IMR-90 (cell line): Measurements from ENCODE around the gene TARS3. TPM values are rescaled to one million over a fixed set of nuclear protein-coding genes. Genes with fewer than 3 reads are reported as not detected.

Experiments
- ATAC-seq: fragments of 200-7000 bp; cut with Tn5 transposase; 2 replicates; pipeline ENCODE4 v1.9.1; 2020; ENCODE audit warnings: low read depth, mild to moderate bottlenecking, moderate library complexity
- BruUV-seq: library from RNA; stranded (reverse); fragments of 400-500 nt; replicated peaks from 2 replicates; lab custom pipeline; 2021; lab: Mats Ljungman, UMichigan
- CTCF ChIA-PET: fragments of 300-600 bp; formaldehyde crosslinking; extraction: SDS; loops from one replicate; lab custom pipeline; 2021; ENCODE audit warnings: antibody characterized with exemption; lab: Yijun Ruan, JAX
- POLR2A ChIA-PET: fragments of 300-600 bp; sonication (Branson Sonifier 250); formaldehyde crosslinking; loops from one replicate; lab custom pipeline; 2022; ENCODE audit warnings: antibody characterized with exemption; ENCODE audit not compliant: unreplicated experiment; lab: Charles Lee
- DNase-seq: peaks from one replicate; pipeline ENCODE4 v3.0.0; 2013
- H2AFZ ChIP-seq: replicated peaks from 2 replicates; pipeline ENCODE3; 2013; ENCODE audit warnings: low read length, mild to moderate bottlenecking; ENCODE audit not compliant: poor library complexity
- H2AK5ac ChIP-seq: 2 replicates; pipeline ENCODE4 v1.6.1; 2013; ENCODE audit warnings: low read depth, low read length, inconsistent platforms
- H2AK9ac ChIP-seq: replicated peaks from 2 replicates; pipeline ENCODE3; 2013; ENCODE audit warnings: mild to moderate bottlenecking, low read depth, low read length, moderate library complexity; ENCODE audit not compliant: poor library complexity
- H2BK120ac ChIP-seq: 2 replicates; pipeline ENCODE4 v1.6.1; 2013; ENCODE audit warnings: low read depth, low read length, inconsistent platforms
- H2BK15ac ChIP-seq: 3 replicates; pipeline ENCODE4 v1.6.1; 2013; ENCODE audit warnings: low read depth, low read length, inconsistent platforms
- H2BK20ac ChIP-seq: 2 replicates; pipeline ENCODE4 v1.6.1; 2013; ENCODE audit warnings: low read depth, mild to moderate bottlenecking, inconsistent platforms, low read length, moderate library complexity
- H2BK5ac ChIP-seq: 2 replicates; pipeline ENCODE4 v1.6.1; 2013; ENCODE audit warnings: mild to moderate bottlenecking, low read depth, low read length, inconsistent platforms; ENCODE audit not compliant: poor library complexity, severe bottlenecking
- H3K14ac ChIP-seq: replicated peaks from 2 replicates; pipeline ENCODE4 v1.6.1; 2013; ENCODE audit warnings: low read depth, low read length, inconsistent platforms
- H3K18ac ChIP-seq: 2 replicates; pipeline ENCODE4 v1.6.1; 2013; ENCODE audit warnings: low read depth, low read length, control low read depth
- H3K23ac ChIP-seq: 2 replicates; pipeline ENCODE4 v1.6.1; 2013; ENCODE audit warnings: low read depth, low read length, inconsistent platforms
- H3K27ac ChIP-seq: 2 replicates; pipeline ENCODE4 v1.5.1; 2013; ENCODE audit warnings: mild to moderate bottlenecking, control low read depth, low read length; ENCODE audit not compliant: insufficient read depth
- H3K27me3 ChIP-seq: 2 replicates; pipeline ENCODE4 v1.6.1; 2013; ENCODE audit warnings: low read length; ENCODE audit not compliant: control insufficient read depth, insufficient read depth
- H3K36me3 ChIP-seq: 2 replicates; pipeline ENCODE4 v1.6.1; 2013; ENCODE audit warnings: low read length, mixed read lengths; ENCODE audit not compliant: control insufficient read depth, insufficient read depth
- H3K4ac ChIP-seq: 2 replicates; pipeline ENCODE4 v1.6.1; 2013; ENCODE audit warnings: low read depth, low read length, inconsistent platforms
- H3K4me1 ChIP-seq: 2 replicates; pipeline ENCODE4 v1.6.1; 2013; ENCODE audit warnings: low read length, mixed read lengths; ENCODE audit not compliant: control insufficient read depth, insufficient read depth
- H3K4me2 ChIP-seq: 2 replicates; pipeline ENCODE4 v1.6.1; 2013; ENCODE audit warnings: low read depth, mild to moderate bottlenecking, control low read depth, low read length, moderate library complexity
- H3K4me3 ChIP-seq: 2 replicates; pipeline ENCODE4 v1.5.1; 2013; ENCODE audit warnings: low read depth, mild to moderate bottlenecking, control low read depth, low read length, moderate library complexity; ENCODE audit not compliant: insufficient read depth
- H3K56ac ChIP-seq: 2 replicates; pipeline ENCODE4 v1.6.1; 2013; ENCODE audit warnings: low read length, inconsistent platforms; ENCODE audit not compliant: insufficient read depth; ENCODE audit errors: extremely low read depth
- H3K79me1 ChIP-seq, 2 experiments: 2 replicates each; pipeline ENCODE4 v1.6.1; 2013; ENCODE audit warnings: low read length in 2 of 2, inconsistent platforms in 1 of 2, low read depth in 1 of 2
- H3K9ac ChIP-seq: 2 replicates; pipeline ENCODE4 v1.6.1; 2013; ENCODE audit warnings: low read depth, low read length, control low read depth
- H3K9me1 ChIP-seq: 2 replicates; pipeline ENCODE4 v1.6.1; 2013; ENCODE audit warnings: low read length, inconsistent platforms; ENCODE audit not compliant: insufficient read depth
- H3K9me3 ChIP-seq: 2 replicates; pipeline ENCODE4 v1.6.1; 2013; ENCODE audit warnings: low read length; ENCODE audit not compliant: control insufficient read depth, insufficient read depth
- H4K20me1 ChIP-seq: 2 replicates; pipeline ENCODE4 v1.6.1; 2013; ENCODE audit warnings: low read length, inconsistent platforms; ENCODE audit not compliant: insufficient read depth
- H4K5ac ChIP-seq: 2 replicates; pipeline ENCODE4 v1.6.1; 2013; ENCODE audit warnings: mild to moderate bottlenecking, low read depth, low read length, control low read depth
- H4K8ac ChIP-seq, 2 experiments: 2 replicates each; pipeline ENCODE4 v1.6.1; 2013; ENCODE audit warnings: low read depth in 2 of 2, low read length in 2 of 2, control low read depth in 1 of 2, inconsistent platforms in 1 of 2
- H4K91ac ChIP-seq: 2 replicates; pipeline ENCODE4 v1.6.1; 2013; ENCODE audit warnings: low read depth, low read length, inconsistent platforms; ENCODE audit not compliant: insufficient read depth
- BHLHE40 ChIP-seq: fragments of 150-350 bp; IDR thresholded peaks from 2 replicates; pipeline ENCODE4 v1.6.1; 2016; ENCODE audit warnings: mild to moderate bottlenecking, low read depth, low read length
- CEBPB ChIP-seq: IDR thresholded peaks from 2 replicates; pipeline ENCODE4 v1.6.1; 2012; ENCODE audit warnings: low read depth, low read length, improper control_type of control experiment
- CHD1 ChIP-seq: IDR thresholded peaks from 2 replicates; pipeline ENCODE4 v1.6.1; 2012; ENCODE audit warnings: low read depth, low read length, improper control_type of control experiment
- FOS ChIP-seq: fragments of 150-350 bp; IDR thresholded peaks from 2 replicates; pipeline ENCODE4 v1.6.1; 2016; ENCODE audit warnings: low read depth, low read length
- MAFK ChIP-seq: IDR thresholded peaks from 2 replicates; pipeline ENCODE4 v1.6.1; 2012; ENCODE audit warnings: low read depth, low read length, improper control_type of control experiment
- MXI1 ChIP-seq: IDR thresholded peaks from 2 replicates; pipeline ENCODE4 v1.6.1; 2012; ENCODE audit warnings: low read depth, mild to moderate bottlenecking, low read length, moderate library complexity, borderline replicate concordance
- NFE2L2 ChIP-seq: fragments of 150-350 bp; IDR thresholded peaks from 2 replicates; pipeline ENCODE4 v1.6.1; 2016; ENCODE audit warnings: low read depth, mild to moderate bottlenecking, low read length
- RAD21 ChIP-seq: IDR thresholded peaks from 2 replicates; pipeline ENCODE4 v1.6.1; 2012; ENCODE audit warnings: low read length, improper control_type of control experiment
- RCOR1 ChIP-seq: IDR thresholded peaks from 2 replicates; pipeline ENCODE4 v1.6.1; 2012; ENCODE audit warnings: mild to moderate bottlenecking, low read length, improper control_type of control experiment; ENCODE audit not compliant: insufficient replicate concordance
- RFX5 ChIP-seq: IDR thresholded peaks from 2 replicates; pipeline ENCODE4 v1.8.0; 2012; ENCODE audit warnings: low read depth, mild to moderate bottlenecking, low read length, moderate library complexity
- WGBS, 2 experiments: methylation state at CpG; one replicate each; pipeline versions ENCODE4 v1.1.5 to v1.1.7; 2013; ENCODE audit warnings: missing lambda C conversion rate in 2 of 2; ENCODE audit not compliant: insufficient read length in 1 of 2; ENCODE audit errors: extremely low coverage in 2 of 2; 5-methylcytosine and 5-hydroxymethylcytosine counted together
- dilution Hi-C: fragments of 300-500 bp; cut with HindIII; formaldehyde crosslinking; loops from one replicate; pipeline ENCODE4 v1.14.3; 2018; ENCODE audit warnings: low sequenced_read_pairs; ENCODE audit not compliant: unreplicated experiment
- in situ Hi-C: fragments of 300-500 bp; cut with MboI; formaldehyde crosslinking; loops from 3 replicates; pipeline ENCODE4 v1.14.3; 2019; ENCODE audit warnings: low sequenced_read_pairs, inconsistent platforms, mixed read lengths
- intact Hi-C: fragments of 100-400 bp; cut with micrococcal nuclease; formaldehyde crosslinking; loops from 2 replicates; pipeline ENCODE4 v1.10.0; 2022
- polyA plus RNA-seq, 3 experiments: library from polyadenylated mRNA; depleted of rRNA; stranded (reverse); fragments of >200 nt; gene quantifications; 2 replicates each; pipeline ENCODE4 v1.2.3, GENCODE V29; 2012; ENCODE audit warnings: low replicate concordance in 1 of 3
- total RNA-seq: library from RNA; depleted of rRNA; stranded (reverse); fragments of >200 nt; gene quantifications from 2 replicates; pipeline ENCODE4 v1.2.3, GENCODE V29; 2012
- TF ChIP-seq, protein P1 (sequence below): fragments of 150-350 bp; IDR thresholded peaks from 2 replicates; pipeline ENCODE4 v1.6.1; 2016; ENCODE audit warnings: low read depth, mild to moderate bottlenecking, low read length, moderate library complexity, borderline replicate concordance
- TF ChIP-seq, protein P2 (sequence below): fragments of 150-350 bp; IDR thresholded peaks from 2 replicates; pipeline ENCODE4 v1.6.1; 2017; ENCODE audit warnings: mild to moderate bottlenecking, antibody characterized with exemption, low read length, low read depth
- TF ChIP-seq, protein P3 (sequence below): conservative IDR thresholded peaks from 2 replicates; pipeline ENCODE4 v1.5.1; 2012; ENCODE audit warnings: mild to moderate bottlenecking, low read depth, low read length, improper control_type of control experiment

Gene TARS3
- total and polyA plus RNA-seq, 2 of the 4 experiments (the other 2 are of a cell fraction): 3.4 to 9.3 TPM

DNA sequence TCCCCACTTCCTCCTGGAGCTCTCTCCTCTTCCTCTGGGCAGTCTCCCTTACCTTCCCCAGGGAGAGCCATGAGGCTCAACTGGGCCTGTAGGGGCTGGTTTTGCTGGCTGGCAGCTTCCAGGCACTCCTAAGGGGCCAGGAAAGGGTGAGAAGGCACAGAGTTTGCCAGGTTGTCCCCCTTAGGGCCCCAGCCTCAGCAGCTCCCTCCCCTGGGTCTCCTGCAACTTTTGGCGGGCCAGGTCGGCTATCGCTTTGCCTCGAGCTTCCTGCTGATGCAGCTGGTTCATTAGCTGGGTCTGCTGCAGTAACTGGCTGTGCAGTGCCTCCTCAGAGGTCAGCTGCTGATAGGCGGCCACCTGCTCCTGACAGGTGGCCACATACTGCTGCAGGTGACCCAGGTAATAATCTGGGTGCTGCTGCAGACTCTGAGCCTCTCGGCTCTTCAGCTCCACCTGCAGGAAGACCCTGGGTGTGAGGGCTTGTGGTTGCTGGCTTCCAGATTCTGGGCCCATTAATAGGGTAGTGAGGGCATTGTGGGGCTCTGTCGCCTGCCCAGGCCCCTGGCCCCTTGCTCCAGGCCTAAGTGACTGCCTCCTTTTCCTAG, 49.3 kb upstream of the TARS3 start:
- no peak for ATAC-seq
- no CpG with 5 or more reads among the region's 7 CpGs for WGBS, 2 experiments
- no peaks in the 10 kb centered on the region for H3K9me3 ChIP-seq
- peaks cover 5% of the 10 kb centered on the region for H3K27me3 ChIP-seq
- H3K79me1 ChIP-seq: no peaks in the 10 kb centered on the region
- in situ Hi-C loops (no loop called here), intact Hi-C loops (no loop called here), dilution Hi-C loops (no loop called here)
- no peak overlapping the region for H2AFZ ChIP-seq
- H3K4ac ChIP-seq: no peak overlapping the region
- no peak overlapping the region for H3K56ac ChIP-seq
- H4K20me1 ChIP-seq: no peaks in the 10 kb centered on the region
- H3K23ac ChIP-seq: no peak overlapping the region
- H2BK20ac ChIP-seq: no peak overlapping the region
- no peak overlapping the region for H3K4me2 ChIP-seq
- no peak overlapping the region for H3K18ac ChIP-seq
- no peak overlapping the region for H2AK9ac ChIP-seq
- POLR2A ChIA-PET: no interaction called here
- H2BK15ac ChIP-seq: no peak overlapping the region
- no peak overlapping the region for H4K5ac ChIP-seq
- H4K91ac ChIP-seq: no peak overlapping the region
- H3K36me3 ChIP-seq: no peaks in the 10 kb centered on the region
- H3K4me1 ChIP-seq: no peaks in the 10 kb centered on the region
- no peak for DNase-seq
- H3K9me1 ChIP-seq: no peaks in the 10 kb centered on the region
- CTCF ChIA-PET: interaction anchor here (0.8 kb wide), 1 partner anchor 120 kb away, joined by 3 read pairs; no protein-coding TSS in a partner anchor
- no peak overlapping the region for H3K9ac ChIP-seq
- no peak overlapping the region for H3K4me3 ChIP-seq
- no TSS peak for BruUV-seq
- H4K8ac ChIP-seq: no peak overlapping the region
- no peak overlapping the region for H3K14ac ChIP-seq
- H3K27ac ChIP-seq: no peak overlapping the region
- no peak overlapping the region for H2BK5ac ChIP-seq
- no peak overlapping the region for H2AK5ac ChIP-seq
- no peak overlapping the region for H2BK120ac ChIP-seq
- TF ChIP-seq, protein P1, sequence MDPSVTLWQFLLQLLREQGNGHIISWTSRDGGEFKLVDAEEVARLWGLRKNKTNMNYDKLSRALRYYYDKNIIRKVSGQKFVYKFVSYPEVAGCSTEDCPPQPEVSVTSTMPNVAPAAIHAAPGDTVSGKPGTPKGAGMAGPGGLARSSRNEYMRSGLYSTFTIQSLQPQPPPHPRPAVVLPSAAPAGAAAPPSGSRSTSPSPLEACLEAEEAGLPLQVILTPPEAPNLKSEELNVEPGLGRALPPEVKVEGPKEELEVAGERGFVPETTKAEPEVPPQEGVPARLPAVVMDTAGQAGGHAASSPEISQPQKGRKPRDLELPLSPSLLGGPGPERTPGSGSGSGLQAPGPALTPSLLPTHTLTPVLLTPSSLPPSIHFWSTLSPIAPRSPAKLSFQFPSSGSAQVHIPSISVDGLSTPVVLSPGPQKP: no peak
- TF ChIP-seq MAFK: no peak
- no peak for TF ChIP-seq CEBPB
- no peak for TF ChIP-seq RCOR1
- TF ChIP-seq, protein P2, sequence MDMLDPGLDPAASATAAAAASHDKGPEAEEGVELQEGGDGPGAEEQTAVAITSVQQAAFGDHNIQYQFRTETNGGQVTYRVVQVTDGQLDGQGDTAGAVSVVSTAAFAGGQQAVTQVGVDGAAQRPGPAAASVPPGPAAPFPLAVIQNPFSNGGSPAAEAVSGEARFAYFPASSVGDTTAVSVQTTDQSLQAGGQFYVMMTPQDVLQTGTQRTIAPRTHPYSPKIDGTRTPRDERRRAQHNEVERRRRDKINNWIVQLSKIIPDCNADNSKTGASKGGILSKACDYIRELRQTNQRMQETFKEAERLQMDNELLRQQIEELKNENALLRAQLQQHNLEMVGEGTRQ: no peak
- TF ChIP-seq RAD21: no peak
- TF ChIP-seq MXI1: no peak
- no peak for TF ChIP-seq NFE2L2
- no peak for TF ChIP-seq FOS
- TF ChIP-seq, protein P3, sequence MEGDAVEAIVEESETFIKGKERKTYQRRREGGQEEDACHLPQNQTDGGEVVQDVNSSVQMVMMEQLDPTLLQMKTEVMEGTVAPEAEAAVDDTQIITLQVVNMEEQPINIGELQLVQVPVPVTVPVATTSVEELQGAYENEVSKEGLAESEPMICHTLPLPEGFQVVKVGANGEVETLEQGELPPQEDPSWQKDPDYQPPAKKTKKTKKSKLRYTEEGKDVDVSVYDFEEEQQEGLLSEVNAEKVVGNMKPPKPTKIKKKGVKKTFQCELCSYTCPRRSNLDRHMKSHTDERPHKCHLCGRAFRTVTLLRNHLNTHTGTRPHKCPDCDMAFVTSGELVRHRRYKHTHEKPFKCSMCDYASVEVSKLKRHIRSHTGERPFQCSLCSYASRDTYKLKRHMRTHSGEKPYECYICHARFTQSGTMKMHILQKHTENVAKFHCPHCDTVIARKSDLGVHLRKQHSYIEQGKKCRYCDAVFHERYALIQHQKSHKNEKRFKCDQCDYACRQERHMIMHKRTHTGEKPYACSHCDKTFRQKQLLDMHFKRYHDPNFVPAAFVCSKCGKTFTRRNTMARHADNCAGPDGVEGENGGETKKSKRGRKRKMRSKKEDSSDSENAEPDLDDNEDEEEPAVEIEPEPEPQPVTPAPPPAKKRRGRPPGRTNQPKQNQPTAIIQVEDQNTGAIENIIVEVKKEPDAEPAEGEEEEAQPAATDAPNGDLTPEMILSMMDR: no peak
- TF ChIP-seq BHLHE40: no peak
- TF ChIP-seq RFX5: no peak
- TF ChIP-seq CHD1: no peak
